Activated T-cell treated with anti-CD3 and anti-CD28 coated beads for 1 hour (primary cell): Measurements from ENCODE around the gene DZIP1.

Source experiments
- DNase-seq: peaks from one replicate; pipeline ENCODE4 v3.0.0-alpha.2; 2020; ENCODE audit warnings: low read depth

DZIP1 gene

GRCh38 chr13:95547531-95548167, 96.9 kb downstream of the DZIP1 start:
- no peak for DNase-seq

- no peak for DNase-seq
These were observed 97.6 kb downstream of the DZIP1 start for GRCh38 chr13:95546919-95547318.

GRCh38 chr13:95544293-95544692, 100.2 kb downstream of the DZIP1 start:
- DNase-seq = no peak

GRCh38 chr13:95541911-95542474, 102.5 kb downstream of the DZIP1 start:
- DNase-seq = no peak

- DNase-seq = no peak
These were observed 103.2 kb downstream of the DZIP1 start for GRCh38 chr13:95541308-95541707.

GRCh38 chr13:95540888-95541287, 103.6 kb downstream of the DZIP1 start:
- DNase-seq = no peak

GRCh38 chr13:95536632-95537241, 107.8 kb downstream of the DZIP1 start:
- DNase-seq = no peak

GRCh38 chr13:95535243-95535642, 109.3 kb downstream of the DZIP1 start:
- DNase-seq = no peak

- DNase-seq = no peak
These were observed 110.9 kb downstream of the DZIP1 start for GRCh38 chr13:95533545-95534160.

GRCh38 chr13:95530178-95530577, 114.3 kb downstream of the DZIP1 start:
- no peak for DNase-seq
